HCT116 (cell line): ENCODE results near the gene NAA80. TPM values are rescaled to one million over a fixed set of nuclear protein-coding genes. Genes with fewer than 3 reads are reported as not detected.

Experiments used
- ATAC-seq: fragments of 200-7000 bp; cut with Tn5 transposase; 2 replicates; pipeline ENCODE4 v1.9.1; 2020; ENCODE audit warnings: mild to moderate bottlenecking, moderate library complexity
- BruUV-seq: library from RNA; stranded (reverse); fragments of 400-500 nt; replicated peaks from 2 replicates; lab custom pipeline; 2021; lab: Mats Ljungman, UMichigan
- CTCF ChIA-PET: fragments of 300-600 bp; sonication (Branson Sonifier 250); formaldehyde crosslinking; loops from one replicate; lab custom pipeline; 2021; ENCODE audit warnings: antibody characterized with exemption; lab: Charles Lee
- POLR2A ChIA-PET: fragments of 300-600, 350-600 bp; sonication (Branson Sonifier 250); formaldehyde crosslinking; loops from one replicate; lab custom pipeline; 2021; ENCODE audit warnings: antibody characterized with exemption; lab: Charles Lee
- RAD21 ChIA-PET, 2 experiments: fragments of 300-600 bp; sonication (Branson Sonifier 250); formaldehyde crosslinking; loops; one replicate each; lab custom pipeline; 2023; ENCODE audit warnings: low total read pairs in 2 of 2; ENCODE audit not compliant: uncharacterized antibody in 2 of 2, unreplicated experiment in 2 of 2, low non-redundant PET in 1 of 2; lab: Charles Lee
- DNase-seq: peaks from one replicate; pipeline ENCODE4 v3.0.0-alpha.2; 2010; ENCODE audit warnings: low read depth, low spot score
- H2AFZ ChIP-seq: fragments of 200-600 bp; shearing (Covaris generic), sonication (generic); 2 replicates; pipeline ENCODE4 v1.6.1; 2017; ENCODE audit warnings: low read depth, mixed run types, mixed read lengths, antibody characterized with exemption, low read length; ENCODE audit not compliant: poor library complexity, severe bottlenecking
- H3K27ac ChIP-seq: 2 replicates; pipeline ENCODE4 v1.5.1; 2012; ENCODE audit warnings: low read depth, low read length
- H3K27me3 ChIP-seq: fragments of 200-600 bp; sonication (generic); 2 replicates; pipeline ENCODE4 v1.6.1; 2016; ENCODE audit warnings: mixed run types, low read length, mixed read lengths; ENCODE audit not compliant: insufficient read depth
- H3K36me3 ChIP-seq, 2 experiments: fragments of 200-500 bp in 1 of 2; fragments of 200-600 bp in 1 of 2; sonication (Bioruptor generic) in 1 of 2; sonication (generic) in 1 of 2; 2 replicates each; pipeline versions ENCODE4 v1.5.1 to v1.6.1; 2014 to 2016; ENCODE audit warnings: low read length in 2 of 2, inconsistent platforms in 1 of 2, mixed read lengths in 1 of 2, mixed run types in 1 of 2; ENCODE audit not compliant: insufficient read depth in 2 of 2, control insufficient read depth in 1 of 2
- H3K4me1 ChIP-seq, 2 experiments: fragments of 200-600 bp in 1 of 2; sonication (generic) in 1 of 2; 2 replicates each; pipeline versions ENCODE4 v1.5.1 to v1.6.1; 2012 to 2017; ENCODE audit warnings: low read length in 2 of 2, inconsistent platforms in 1 of 2, mild to moderate bottlenecking in 1 of 2, mixed read lengths in 1 of 2, mixed run types in 1 of 2, moderate library complexity in 1 of 2; ENCODE audit not compliant: insufficient read depth in 2 of 2, control insufficient read depth in 1 of 2
- H3K4me2 ChIP-seq: fragments of 200-600 bp; sonication (generic); 2 replicates; pipeline ENCODE4 v1.6.1; 2017; ENCODE audit warnings: mixed run types, low read length, mixed read lengths
- H3K4me3 ChIP-seq, 2 experiments: fragments of 200-600 bp in 1 of 2; sonication (generic) in 1 of 2; replicated peaks in 1 of 2; 2 replicates each; pipeline ENCODE4 v1.5.1; 2011 to 2016; ENCODE audit warnings: low read length in 2 of 2, control low read depth in 1 of 2, low read depth in 1 of 2, mild to moderate bottlenecking in 1 of 2, mixed read lengths in 1 of 2, mixed run types in 1 of 2
- H3K79me2 ChIP-seq: fragments of 200-600 bp; sonication (generic); 2 replicates; pipeline ENCODE4 v1.6.1; 2017; ENCODE audit warnings: mild to moderate bottlenecking, mixed run types, low read length, moderate library complexity, mixed read lengths; ENCODE audit not compliant: insufficient read depth
- H3K9ac ChIP-seq: fragments of 200-600 bp; sonication (generic); 2 replicates; pipeline ENCODE4 v1.6.1; 2016; ENCODE audit warnings: low read length, mixed read lengths
- H3K9me2 ChIP-seq: fragments of 200-600 bp; sonication (generic), shearing (Covaris generic); 2 replicates; pipeline ENCODE4 v1.6.1; 2017; ENCODE audit warnings: mixed run types, mild to moderate bottlenecking, moderate library complexity; ENCODE audit not compliant: insufficient read depth
- H3K9me3 ChIP-seq, 2 experiments: fragments of 200-500 bp in 1 of 2; fragments of 200-600 bp in 1 of 2; sonication (Bioruptor generic) in 1 of 2; sonication (generic) in 1 of 2; 2 replicates each; pipeline ENCODE4 v1.6.1; 2014 to 2017; ENCODE audit warnings: low read length in 2 of 2, mixed read lengths in 2 of 2, inconsistent platforms in 1 of 2, low read depth in 1 of 2, mild to moderate bottlenecking in 1 of 2, mixed run types in 1 of 2, moderate library complexity in 1 of 2; ENCODE audit not compliant: control insufficient read depth in 1 of 2, insufficient read depth in 1 of 2
- H4K20me1 ChIP-seq: fragments of 200-600 bp; sonication (generic), shearing (Covaris generic); 2 replicates; pipeline ENCODE4 v1.6.1; 2017; ENCODE audit warnings: mixed run types, mild to moderate bottlenecking, moderate library complexity; ENCODE audit not compliant: insufficient read depth
- ATF3 ChIP-seq: IDR thresholded peaks from 2 replicates; pipeline ENCODE4 v1.6.1; 2012
- CEBPB ChIP-seq: IDR thresholded peaks from 2 replicates; pipeline ENCODE4 v1.6.1; 2012; ENCODE audit warnings: low read depth
- CTCF ChIP-seq, 3 experiments: fragments of 200-600 bp in 1 of 3; sonication (generic) in 1 of 3; IDR thresholded peaks in 2 of 3; conservative IDR thresholded peaks in 1 of 3; 2 replicates each; pipeline ENCODE4 v1.5.1; 2012 to 2017; ENCODE audit warnings: low read depth in 2 of 3, low read length in 2 of 3, antibody characterized with exemption in 1 of 3, borderline replicate concordance in 1 of 3, control low read depth in 1 of 3, mild to moderate bottlenecking in 1 of 3, mixed read lengths in 1 of 3, mixed run types in 1 of 3, moderate library complexity in 1 of 3; ENCODE audit not compliant: insufficient read depth in 1 of 3
- ELF1 ChIP-seq: IDR thresholded peaks from 2 replicates; pipeline ENCODE4 v1.6.1; 2012; ENCODE audit warnings: low read depth, borderline replicate concordance
- EZH2 ChIP-seq: fragments of 200-600 bp; sonication (generic); IDR thresholded peaks from 2 replicates; pipeline ENCODE4 v1.6.1; 2017; ENCODE audit warnings: antibody characterized with exemption, mixed run types
- MAX ChIP-seq: IDR thresholded peaks from 2 replicates; pipeline ENCODE4 v1.6.1; 2012
- POLR2A ChIP-seq: IDR thresholded peaks from 2 replicates; pipeline ENCODE4 v1.7.0; 2011; ENCODE audit warnings: borderline replicate concordance; ENCODE audit not compliant: insufficient read depth, insufficient read length; ENCODE audit errors: extremely low read depth
- SRF ChIP-seq: IDR thresholded peaks from 2 replicates; pipeline ENCODE4 v1.6.1; 2012; ENCODE audit warnings: low read depth
- TCF7L2 ChIP-seq: IDR thresholded peaks from 2 replicates; pipeline ENCODE4 v1.7.0; 2011; ENCODE audit warnings: borderline replicate concordance, inconsistent platforms; ENCODE audit not compliant: insufficient read depth, insufficient read length; ENCODE audit errors: extremely low read depth
- ZBTB33 ChIP-seq: IDR thresholded peaks from 2 replicates; pipeline ENCODE4 v1.6.1; 2011; ENCODE audit warnings: mild to moderate bottlenecking, low read length, moderate library complexity; ENCODE audit not compliant: insufficient replicate concordance; ENCODE audit errors: extremely low read depth
- ZFX ChIP-seq: fragments of 450-650 bp; IDR thresholded peaks from 2 replicates; pipeline ENCODE4 v1.6.1; 2017
- ZNF274 ChIP-seq: fragments of 200-500 bp; sonication (Bioruptor generic); IDR thresholded peaks from 2 replicates; pipeline ENCODE4 v1.6.1; 2014; ENCODE audit warnings: mild to moderate bottlenecking, low read depth, low read length, inconsistent platforms
- intact Hi-C: fragments of 100-400 bp; cut with micrococcal nuclease; formaldehyde crosslinking; loops from 2 replicates; pipeline ENCODE4 v1.10.0; 2022
- total RNA-seq: library from RNA; stranded (reverse); gene quantifications from one replicate; pipeline ENCODE4 v1.2.1, GENCODE V29; 2021; ENCODE audit not compliant: unreplicated experiment

Gene NAA80
- total RNA-seq, 1 experiment from 2014 or later = 21.3 TPM

GRCh38 chr3:50323614-50324199 lies 24.5 kb upstream of the NAA80 start:
- no peak for TF ChIP-seq POLR2A
- no peak for TF ChIP-seq MAX
- no peak for TF ChIP-seq ZNF274
- TF ChIP-seq EZH2 = no peak
- no peak for TF ChIP-seq TCF7L2
- TF ChIP-seq, all 23 proteins: peak for 0
- Histone ChIP-seq H3K9me2 (no peaks in the 10 kb centered on the region), H3K4me2 (no peak overlapping the region), H3K4me1 (peaks cover 38 to 67% of the 10 kb centered on the region in 2 experiments), H3K79me2 (peaks cover 51% of the 10 kb centered on the region), H3K36me3 (peaks cover 9 to 19% of the 10 kb centered on the region in 2 experiments; a peak in 2 of 4 replicates), H3K9me3 (no peaks in the 10 kb centered on the region), H3K27ac (peak overlapping the region; percentile 93; the same call in 1 of the 2 replicates), H3K27me3 (no peaks in the 10 kb centered on the region), H3K4me3 (no peak overlapping the region), H2AFZ (no peak overlapping the region), H3K9ac (no peak overlapping the region), H4K20me1 (no peaks in the 10 kb centered on the region)
- ChIA-PET CTCF (interaction anchor here (0.6 to 1.8 kb wide), 13 partner anchors 10 to 129 kb away, joined by 3 to 14 read pairs (median 4); partner anchors contain the start of genes HYAL1, IFRD2, LSMEM2 and RASSF1), POLR2A (interaction anchor here (1.0 to 1.3 kb wide), 2 partner anchors 13 to 14 kb away, joined by 4 to 6 read pairs; no protein-coding TSS in a partner anchor), RAD21 (interaction anchor here (0.8 to 1.5 kb wide), 2 partner anchors 20 to 24 kb away, joined by 3 to 4 read pairs; partner anchors contain the start of genes HYAL1 (in 1 of the 2), HYAL3 (in 1 of the 2) and NAA80 (in 1 of the 2))
- ATAC-seq (no peak), DNase-seq (no peak)
- intact Hi-C loops = loop anchor here (1.0 to 2.0 kb wide), 3 partner anchors 20 to 63 kb away; partner anchors contain the start of gene HYAL1
- BruUV-seq = no TSS peak

GRCh38 chr3:50323092-50323600 lies 23.9 kb upstream of the NAA80 start:
- H3K27ac ChIP-seq = peak overlapping the region; percentile 93; the same call in 1 of the 2 replicates
- peaks cover 41 to 67% of the 10 kb centered on the region in 2 experiments for H3K4me1 ChIP-seq
- no peak for DNase-seq
- BruUV-seq = no TSS peak
- H3K9me3 ChIP-seq = no peaks in the 10 kb centered on the region
- H4K20me1 ChIP-seq = no peaks in the 10 kb centered on the region
- ChIA-PET CTCF (interaction anchor here (0.8 kb wide), 1 partner anchor 46 kb away, joined by 3 read pairs; no protein-coding TSS in a partner anchor), RAD21 (interaction anchor here in 1 of 2 experiments (1.5 kb wide), 1 partner anchor 24 kb away, joined by 4 read pairs; the partner anchor contains the start of genes HYAL3 and NAA80), POLR2A (interaction anchor here (1.3 kb wide), 1 partner anchor 14 kb away, joined by 4 read pairs; no protein-coding TSS in a partner anchor)
- H3K36me3 ChIP-seq = peaks cover 9 to 25% of the 10 kb centered on the region in 2 experiments; a peak in 2 of 4 replicates
- no peaks in the 10 kb centered on the region for H3K9me2 ChIP-seq
- H3K4me3 ChIP-seq = no peak overlapping the region
- H3K27me3 ChIP-seq = no peaks in the 10 kb centered on the region
- no peak overlapping the region for H2AFZ ChIP-seq
- no peak overlapping the region for H3K4me2 ChIP-seq
- H3K9ac ChIP-seq = no peak overlapping the region
- intact Hi-C loops = no loop called here
- ATAC-seq = no peak
- H3K79me2 ChIP-seq = peaks cover 56% of the 10 kb centered on the region
- TF ChIP-seq ELF1 (no peak), CTCF (IDR thresholded peaks at IDR 0.05 in 2 of 3, conservative IDR thresholded peaks at IDR 0.05 in 1 of 3; ENCODE audit: borderline replicate concordance in 1 of 3, insufficient read depth in 1 of 3, low read depth in 2 of 3, low read length in 2 of 3) (no peak), ZFX (no peak), ATF3 (no peak), TCF7L2 (no peak), SRF (no peak), CEBPB (no peak), POLR2A (no peak), ZBTB33 (no peak), ZNF274 (no peak)
